ENCODE results near the gene ISYNA1. TPM values are rescaled to one million over a fixed set of nuclear protein-coding genes. Genes with fewer than 3 reads are reported as not detected.

The ISYNA1 gene
- total and polyA plus RNA-seq, 2 of the 13 experiments (the other 11 are each of a cell fraction or from before 2014, with no cell fraction given), result 29.6 to 48.5 TPM

GRCh38 chr19:18430417-18431144 is 7.4 kb downstream of the ISYNA1 start:
- intact Hi-C loops (cut with micrococcal nuclease; ENCODE audit: unreplicated experiment), result no loop called here
- H3K27me3 ChIP-seq (ENCODE audit: control insufficient read depth in 1 of 2, insufficient read depth in 2 of 2, low read length in 2 of 2), result no peaks in the 10 kb centered on the region
- H3K79me2 ChIP-seq (ENCODE audit: insufficient read depth, low read length), result no peaks in the 10 kb centered on the region
- H3K4me2 ChIP-seq (ENCODE audit: low read depth, low read length), result no peak overlapping the region
- peaks cover 1 to 3% of the 10 kb centered on the region in 2 experiments; a peak in 2 of 5 replicates for H3K36me3 ChIP-seq (replicated peaks in 1 of 2; ENCODE audit: control insufficient read depth in 1 of 2, insufficient read depth in 2 of 2, low read length in 2 of 2)
- no peak for ATAC-seq
- H4K20me1 ChIP-seq (ENCODE audit: insufficient read depth, low read length), result no peaks in the 10 kb centered on the region
- no peaks in the 10 kb centered on the region for H3K9me3 ChIP-seq (ENCODE audit: low read length)
- in situ Hi-C loops (cut with HindIII; ENCODE audit: extremely low pct_ligation_motif_present, low pct_unique_long_range_greater_than_20kb), result no loop called here
- H3K27ac ChIP-seq (ENCODE audit: extremely low read length, insufficient read depth, low read length), result no peak overlapping the region
- no peak overlapping the region for H3K4me3 ChIP-seq (replicated peaks in 1 of 3; ENCODE audit: insufficient read depth in 1 of 3, low read depth in 2 of 3, low read length in 3 of 3)
- H3K4me1 ChIP-seq (ENCODE audit: insufficient read depth, low read length), result no peaks in the 10 kb centered on the region
- BruUV-seq (replicated peaks), result no TSS peak
- no peak overlapping the region for H3K9ac ChIP-seq (ENCODE audit: insufficient read depth, low read depth, low read length)
- WGBS (ENCODE audit: low lambda C conversion rate), result 98% methylated on average over 3 of the region's 21 CpGs
- no peak overlapping the region for H2AFZ ChIP-seq (ENCODE audit: low read length)
- TF ChIP-seq IKZF5 (CRISPR knock-in tag; IDR thresholded peaks at IDR 0.05) (no peak), ZNF552 (CRISPR knock-in tag; IDR thresholded peaks at IDR 0.05; ENCODE audit: borderline replicate concordance) (no peak), ERF (CRISPR knock-in tag; IDR thresholded peaks at IDR 0.05) (no peak), ZNF83 (CRISPR knock-in tag; IDR thresholded peaks at IDR 0.05; ENCODE audit: borderline replicate concordance) (no peak), HMGA1 (CRISPR knock-in tag; conservative IDR thresholded peaks at IDR 0.05) (no peak), MAF1 (CRISPR knock-in tag; IDR thresholded peaks at IDR 0.05; ENCODE audit: borderline replicate concordance) (no peak), DR1 (CRISPR knock-in tag; IDR thresholded peaks at IDR 0.05) (no peak), SRSF9 (IDR thresholded peaks at IDR 0.05; ENCODE audit: borderline replicate concordance, insufficient read depth, low read depth, low read length, poor library complexity, severe bottlenecking) (no peak), NFAT5 (CRISPR knock-in tag; IDR thresholded peaks at IDR 0.05) (no peak), ZFAT (CRISPR knock-in tag; conservative IDR thresholded peaks at IDR 0.05) (no peak), SSRP1 (CRISPR knock-in tag; IDR thresholded peaks at IDR 0.05) (no peak), PHB2 (IDR thresholded peaks at IDR 0.05; ENCODE audit: partially characterized antibody) (no peak), CHD4 (IDR thresholded peaks at IDR 0.05; ENCODE audit: borderline replicate concordance, low read length) (no peak), ZNF672 (CRISPR knock-in tag; IDR thresholded peaks at IDR 0.05) (no peak), SPEN (CRISPR knock-in tag; IDR thresholded peaks at IDR 0.05; ENCODE audit: low read depth) (no peak), SMARCE1 (IDR thresholded peaks at IDR 0.05; ENCODE audit: borderline replicate concordance) (no peak)
- FAIRE-seq, result no peak
- DNase-seq (ENCODE audit: low spot score), result no peak
- CTCF ChIA-PET (ENCODE audit: low intra/inter-chr PET ratio, low total read pairs), result no interaction called here
- POLR2A ChIA-PET, result no interaction called here
